Karpas-422 (cell line): ENCODE data around the gene GIN1. TPM values are rescaled to one million over a fixed set of nuclear protein-coding genes. Genes with fewer than 3 reads are reported as not detected.
"Not testable (repeated sequence)": the region's sequence is repeated elsewhere in the genome, so short reads cannot be mapped to it uniquely, and the experiment has no call there.

Source experiments
- DNase-seq: peaks from one replicate; pipeline ENCODE4 v3.0.0-alpha.2; 2015
- H2AFZ ChIP-seq: fragments of 200-600 bp; sonication (generic); 2 replicates; pipeline ENCODE4 v1.6.1; 2014; ENCODE audit warnings: antibody characterized with exemption, low read length, mixed read lengths
- H3K27ac ChIP-seq: fragments of 200-600 bp; sonication (generic); 2 replicates; pipeline ENCODE4 v1.5.1; 2014; ENCODE audit warnings: mild to moderate bottlenecking, low read length, moderate library complexity
- H3K27me3 ChIP-seq: fragments of 200-600 bp; sonication (generic); 2 replicates; pipeline ENCODE4 v1.6.1; 2014; ENCODE audit warnings: low read length, mixed read lengths
- H3K36me3 ChIP-seq: fragments of 200-600 bp; sonication (generic); 2 replicates; pipeline ENCODE4 v1.6.1; 2014; ENCODE audit warnings: low read length, mixed read lengths; ENCODE audit not compliant: insufficient read depth
- H3K4me1 ChIP-seq: fragments of 200-600 bp; sonication (generic); 2 replicates; pipeline ENCODE4 v1.6.1; 2014; ENCODE audit warnings: mild to moderate bottlenecking, low read length, mixed read lengths
- H3K4me2 ChIP-seq: fragments of 200-600 bp; sonication (generic); 2 replicates; pipeline ENCODE4 v1.6.1; 2014; ENCODE audit warnings: low read length, low read depth, mild to moderate bottlenecking; ENCODE audit not compliant: poor library complexity, severe bottlenecking
- H3K4me3 ChIP-seq: fragments of 200-600 bp; sonication (generic); 2 replicates; pipeline ENCODE4 v1.5.1; 2014; ENCODE audit warnings: mild to moderate bottlenecking, antibody characterized with exemption, low read length, mixed read lengths
- H3K79me2 ChIP-seq: fragments of 200-600 bp; sonication (generic); 2 replicates; pipeline ENCODE4 v1.6.1; 2014; ENCODE audit warnings: mild to moderate bottlenecking, low read length, mixed read lengths
- H3K9ac ChIP-seq: fragments of 200-600 bp; sonication (generic); 2 replicates; pipeline ENCODE4 v1.6.0; 2014; ENCODE audit warnings: low read length
- H3K9me2 ChIP-seq: fragments of 200-600 bp; sonication (generic), shearing (Covaris generic); replicated peaks from 2 replicates; pipeline ENCODE4 v1.6.0; 2014; ENCODE audit warnings: mild to moderate bottlenecking, low read length, moderate library complexity; ENCODE audit not compliant: insufficient read depth
- H3K9me3 ChIP-seq: fragments of 300-700, 200-600 bp; sonication (generic); 2 replicates; pipeline ENCODE4 v1.6.1; 2014; ENCODE audit warnings: low read length, mixed read lengths
- H4K20me1 ChIP-seq: fragments of 200-600 bp; sonication (generic); 2 replicates; pipeline ENCODE4 v1.6.1; 2014; ENCODE audit warnings: mild to moderate bottlenecking, antibody characterized with exemption, low read length, low read depth; ENCODE audit not compliant: insufficient read depth
- total RNA-seq: library from RNA; depleted of rRNA; stranded (reverse); fragments of >200 nt; shearing (Covaris generic); gene quantifications from 2 replicates; pipeline ENCODE4 v1.2.3, GENCODE V29; 2014; ENCODE audit warnings: low replicate concordance; rRNA removed

Gene GIN1
- total RNA-seq, 1 experiment from 2014 or later = 6.7 TPM

- not testable (repeated sequence) for H3K27ac ChIP-seq, H3K9ac ChIP-seq, H3K27me3 ChIP-seq, H4K20me1 ChIP-seq, H3K36me3 ChIP-seq, H2AFZ ChIP-seq, DNase-seq, H3K4me3 ChIP-seq, H3K9me2 ChIP-seq, H3K9me3 ChIP-seq, H3K4me1 ChIP-seq, H3K4me2 ChIP-seq, H3K79me2 ChIP-seq
Measured at GRCh38 chr5:103046706-103047105, 73.2 kb downstream of the GIN1 start.

- no peaks in the 10 kb centered on the region for H3K9me3 ChIP-seq
- no peak overlapping the region for H3K27ac ChIP-seq
- no peaks in the 10 kb centered on the region for H3K9me2 ChIP-seq
- no peak overlapping the region for H3K4me3 ChIP-seq
- no peak overlapping the region for H3K4me2 ChIP-seq
- H3K4me1 ChIP-seq = no peaks in the 10 kb centered on the region
- H3K79me2 ChIP-seq = no peaks in the 10 kb centered on the region
- H3K9ac ChIP-seq = no peak overlapping the region
- no peak overlapping the region for H2AFZ ChIP-seq
- H3K27me3 ChIP-seq = no peaks in the 10 kb centered on the region
- no peaks in the 10 kb centered on the region for H4K20me1 ChIP-seq
- peak; percentile 66 for DNase-seq
- H3K36me3 ChIP-seq = no peaks in the 10 kb centered on the region
Measured at GRCh38 chr5:103041071-103041676, 78.8 kb downstream of the GIN1 start.

GRCh38 chr5:103037673-103038455, 82.1 kb downstream of the GIN1 start:
- Histone ChIP-seq H3K4me3 (no peak overlapping the region), H3K36me3 (no peaks in the 10 kb centered on the region)
- peak; percentile 52 for DNase-seq

GRCh38 chr5:103036601-103037000, 83.3 kb downstream of the GIN1 start:
- no peaks in the 10 kb centered on the region for H3K79me2 ChIP-seq
- no peaks in the 10 kb centered on the region for H3K36me3 ChIP-seq
- H3K4me3 ChIP-seq = no peak overlapping the region
- no peaks in the 10 kb centered on the region for H3K9me2 ChIP-seq
- H4K20me1 ChIP-seq = no peaks in the 10 kb centered on the region
- DNase-seq = no peak
- no peak overlapping the region for H3K4me2 ChIP-seq
- H3K27me3 ChIP-seq = no peaks in the 10 kb centered on the region
- H3K27ac ChIP-seq = no peak overlapping the region
- no peaks in the 10 kb centered on the region for H3K9me3 ChIP-seq
- no peak overlapping the region for H2AFZ ChIP-seq
- no peak overlapping the region for H3K9ac ChIP-seq
- H3K4me1 ChIP-seq = peaks cover 4% of the 10 kb centered on the region

More at GRCh38 chr5:103037673-103038455, 82.1 kb downstream of the GIN1 start:
- Histone ChIP-seq H3K9ac (no peak overlapping the region), H3K9me2 (no peaks in the 10 kb centered on the region), H3K4me2 (no peak overlapping the region), H4K20me1 (no peaks in the 10 kb centered on the region), H3K9me3 (no peaks in the 10 kb centered on the region), H3K27me3 (no peaks in the 10 kb centered on the region), H3K4me1 (no peaks in the 10 kb centered on the region), H2AFZ (no peak overlapping the region), H3K27ac (no peak overlapping the region), H3K79me2 (no peaks in the 10 kb centered on the region)

Other genes starting within 250 kb of the GIN1 start
- gene PPIP5K2, start 163 bp upstream of the GIN1 start, total RNA-seq = 17.4 and 73.4 TPM in 2 replicates
- gene MACIR, start 138.6 kb upstream of the GIN1 start, total RNA-seq = 1.9 and 2.8 TPM in 2 replicates